SK-N-SH (cell line): ENCODE results near the gene FABP2.

Experiments
- CHD2 ChIP-seq: fragments of 150-350 bp; IDR thresholded peaks from 2 replicates; pipeline ENCODE4 v1.6.1; 2018; ENCODE audit warnings: low read length; ENCODE audit not compliant: partially characterized antibody
- EP300 ChIP-seq, 2 experiments: IDR thresholded peaks; 2 replicates each; pipeline versions ENCODE4 v1.4.0 to v1.6.1; 2012; ENCODE audit warnings: borderline replicate concordance in 1 of 2, low read depth in 1 of 2, low read length in 1 of 2
- FOSL2 ChIP-seq: IDR thresholded peaks from 2 replicates; pipeline ENCODE4 v1.4.0; 2012; ENCODE audit warnings: low read depth, mild to moderate bottlenecking, moderate library complexity, borderline replicate concordance
- GABPA ChIP-seq: IDR thresholded peaks from 2 replicates; pipeline ENCODE4 v1.4.0; 2012; ENCODE audit warnings: low read depth, mild to moderate bottlenecking
- MAX ChIP-seq: IDR thresholded peaks from 2 replicates; pipeline ENCODE4 v1.4.0; 2012; ENCODE audit warnings: low read depth
- MXI1 ChIP-seq: IDR thresholded peaks from 2 replicates; pipeline ENCODE4 v1.6.1; 2012; ENCODE audit warnings: mild to moderate bottlenecking, low read depth, low read length, improper control_type of control experiment
- NFIC ChIP-seq: IDR thresholded peaks from 2 replicates; pipeline ENCODE4 v1.4.0; 2012; ENCODE audit warnings: borderline replicate concordance
- POLR2AphosphoS5 ChIP-seq: IDR thresholded peaks from 2 replicates; pipeline ENCODE4 v1.6.1; 2012; ENCODE audit warnings: low read depth, low read length
- RAD21 ChIP-seq: IDR thresholded peaks from 2 replicates; pipeline ENCODE4 v1.6.1; 2012; ENCODE audit warnings: mild to moderate bottlenecking, low read length
- TAF1 ChIP-seq: IDR thresholded peaks from 2 replicates; pipeline ENCODE4 v1.6.1; 2012; ENCODE audit warnings: low read depth, mild to moderate bottlenecking, low read length, moderate library complexity, borderline replicate concordance
- TCF12 ChIP-seq: IDR thresholded peaks from 2 replicates; pipeline ENCODE4 v1.4.0; 2012
- TF ChIP-seq, protein P1 (sequence below): fragments of 200-600 bp; sonication (generic); IDR thresholded peaks from 2 replicates; pipeline ENCODE4 v1.6.1; 2017; ENCODE audit warnings: antibody characterized with exemption, mild to moderate bottlenecking, moderate library complexity
- TF ChIP-seq, protein P2 (sequence below): IDR thresholded peaks from 2 replicates; pipeline ENCODE4 v1.4.0; 2012; ENCODE audit warnings: low read depth, borderline replicate concordance

DNA sequence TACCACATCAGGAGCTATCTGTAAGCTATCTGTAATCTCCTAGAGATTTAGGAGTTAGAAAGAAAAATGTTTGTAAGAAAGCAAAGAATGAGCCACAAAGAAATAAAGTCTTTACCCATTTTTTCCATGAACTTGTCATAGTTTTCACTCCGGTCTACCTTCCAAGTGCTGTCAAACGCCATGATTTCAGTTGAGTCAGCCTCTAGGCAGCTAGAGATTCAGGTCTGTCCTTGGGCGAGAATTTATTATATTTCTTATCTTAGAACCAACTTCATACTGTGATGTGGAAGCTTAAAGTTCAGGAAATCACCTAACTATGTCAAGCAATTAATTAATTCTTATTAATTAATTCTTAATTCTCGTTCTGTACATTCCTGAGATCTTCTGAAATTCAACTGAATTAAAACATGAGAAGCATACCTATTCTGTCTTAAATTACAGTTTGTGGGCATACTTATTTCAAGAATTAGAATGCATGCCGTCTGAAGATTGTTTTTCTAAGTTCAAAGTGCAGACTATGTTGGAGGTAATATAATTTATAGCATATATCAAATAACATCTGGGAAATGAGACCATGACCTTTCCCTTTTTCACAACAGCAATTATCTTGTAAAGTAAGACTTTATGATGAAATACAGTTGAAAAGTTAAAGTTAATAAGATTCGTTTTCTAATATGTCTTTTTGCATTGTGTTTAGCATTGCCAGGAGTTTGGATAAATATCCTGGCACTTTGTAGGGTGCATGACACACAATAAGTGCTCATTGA lies at the start of gene FABP2:
- no peak for TF ChIP-seq RAD21
- TF ChIP-seq, protein P1, sequence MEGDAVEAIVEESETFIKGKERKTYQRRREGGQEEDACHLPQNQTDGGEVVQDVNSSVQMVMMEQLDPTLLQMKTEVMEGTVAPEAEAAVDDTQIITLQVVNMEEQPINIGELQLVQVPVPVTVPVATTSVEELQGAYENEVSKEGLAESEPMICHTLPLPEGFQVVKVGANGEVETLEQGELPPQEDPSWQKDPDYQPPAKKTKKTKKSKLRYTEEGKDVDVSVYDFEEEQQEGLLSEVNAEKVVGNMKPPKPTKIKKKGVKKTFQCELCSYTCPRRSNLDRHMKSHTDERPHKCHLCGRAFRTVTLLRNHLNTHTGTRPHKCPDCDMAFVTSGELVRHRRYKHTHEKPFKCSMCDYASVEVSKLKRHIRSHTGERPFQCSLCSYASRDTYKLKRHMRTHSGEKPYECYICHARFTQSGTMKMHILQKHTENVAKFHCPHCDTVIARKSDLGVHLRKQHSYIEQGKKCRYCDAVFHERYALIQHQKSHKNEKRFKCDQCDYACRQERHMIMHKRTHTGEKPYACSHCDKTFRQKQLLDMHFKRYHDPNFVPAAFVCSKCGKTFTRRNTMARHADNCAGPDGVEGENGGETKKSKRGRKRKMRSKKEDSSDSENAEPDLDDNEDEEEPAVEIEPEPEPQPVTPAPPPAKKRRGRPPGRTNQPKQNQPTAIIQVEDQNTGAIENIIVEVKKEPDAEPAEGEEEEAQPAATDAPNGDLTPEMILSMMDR = no peak
- no peak for TF ChIP-seq NFIC
- no peak for TF ChIP-seq FOSL2
- TF ChIP-seq GABPA = no peak
- TF ChIP-seq TAF1 = no peak
- no peak for TF ChIP-seq EP300 (IDR thresholded peaks at IDR 0.05; ENCODE audit: borderline replicate concordance in 1 of 2, low read depth in 1 of 2, low read length in 1 of 2)
- no peak for TF ChIP-seq MXI1
- no peak for TF ChIP-seq POLR2AphosphoS5
- TF ChIP-seq TCF12 = no peak
- TF ChIP-seq, protein P2, sequence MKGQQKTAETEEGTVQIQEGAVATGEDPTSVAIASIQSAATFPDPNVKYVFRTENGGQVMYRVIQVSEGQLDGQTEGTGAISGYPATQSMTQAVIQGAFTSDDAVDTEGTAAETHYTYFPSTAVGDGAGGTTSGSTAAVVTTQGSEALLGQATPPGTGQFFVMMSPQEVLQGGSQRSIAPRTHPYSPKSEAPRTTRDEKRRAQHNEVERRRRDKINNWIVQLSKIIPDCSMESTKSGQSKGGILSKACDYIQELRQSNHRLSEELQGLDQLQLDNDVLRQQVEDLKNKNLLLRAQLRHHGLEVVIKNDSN = no peak
- no peak for TF ChIP-seq CHD2
- TF ChIP-seq MAX = no peak
